DMS53 treated with DMSO at 0.1 percent for 48 hours (cell line): ENCODE data around the gene ELK3.
"Not testable (repeated sequence)": the region's sequence is repeated elsewhere in the genome, so short reads cannot be mapped to it uniquely, and the experiment has no call there.

Source experiments
- DNase-seq: peaks from one replicate; lab custom pipeline; 2025; ENCODE audit not compliant: unreplicated experiment; lab: John Stamatoyannopoulos, UW

Gene ELK3

DNA sequence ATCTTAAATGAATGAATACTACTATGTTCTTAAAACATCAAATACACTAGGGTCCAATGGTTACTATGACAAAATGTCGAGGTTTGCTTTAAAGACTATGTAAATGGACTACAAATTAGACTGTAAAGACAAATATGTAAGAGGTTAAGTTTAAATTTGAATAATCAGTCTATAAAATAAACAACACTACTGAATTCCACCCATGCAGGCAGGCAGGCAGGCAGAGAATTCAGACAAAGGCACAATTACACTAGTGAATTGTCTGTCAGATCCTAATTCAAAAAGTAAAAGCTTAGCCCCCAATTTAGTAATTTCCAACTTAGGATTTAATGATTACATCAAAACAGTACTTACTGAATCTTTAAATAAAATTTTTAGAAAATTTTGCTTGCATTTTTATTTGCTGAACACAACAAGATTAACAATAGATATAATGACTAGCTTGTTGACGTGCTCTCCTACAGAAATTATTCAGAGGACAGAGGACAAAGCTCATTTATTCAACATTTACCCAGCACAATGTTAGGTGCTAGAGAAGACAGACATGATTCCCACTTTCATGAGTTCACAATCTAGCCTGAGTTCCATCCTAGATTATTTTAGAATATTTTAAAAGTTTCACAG is 108.6 kb downstream of the ELK3 start:
- DNase-seq, result no peak

- no peak for DNase-seq
Observed at GRCh38 chr12:96303653-96304052, 109.5 kb downstream of the ELK3 start.

DNA sequence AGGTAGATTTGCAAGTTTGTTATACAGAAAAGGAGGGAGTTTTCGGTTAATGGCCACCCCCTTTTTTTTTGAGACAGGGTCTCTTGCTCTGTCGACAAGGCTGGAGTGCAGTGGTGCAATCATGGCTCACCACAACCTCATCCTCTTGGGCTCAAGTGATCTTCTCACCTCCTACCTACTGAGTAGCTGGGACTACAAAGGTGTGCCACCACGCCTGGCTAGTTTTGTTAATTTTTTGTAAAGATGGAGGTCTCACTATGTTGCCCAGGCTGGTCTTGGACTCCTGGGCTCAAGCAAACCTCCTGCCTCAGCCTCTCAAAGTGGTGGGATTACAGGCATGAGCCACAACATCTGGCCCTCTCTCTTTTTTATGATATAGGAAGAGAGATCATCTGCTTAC is 111.5 kb downstream of the ELK3 start:
- no peak for DNase-seq

- no peak for DNase-seq
Observed at GRCh38 chr12:96308881-96309280, 114.7 kb downstream of the ELK3 start.

DNA sequence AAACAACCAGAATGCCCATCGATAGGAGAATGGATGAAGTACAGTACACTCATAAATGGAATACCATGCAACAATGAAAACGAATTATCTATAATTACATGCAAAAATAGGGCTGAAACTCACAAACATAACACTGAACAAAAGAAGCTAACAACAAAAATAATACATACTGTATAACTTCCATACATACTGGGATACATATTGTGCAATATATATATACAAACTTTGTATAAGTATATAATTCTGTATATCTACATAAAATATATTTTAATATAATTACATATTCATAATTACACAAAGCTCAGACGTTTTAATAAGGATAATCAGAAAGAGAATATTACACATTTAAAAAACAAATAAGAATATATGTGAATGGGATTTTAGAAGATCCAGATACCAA is 115.9 kb downstream of the ELK3 start:
- DNase-seq, result no peak

DNA sequence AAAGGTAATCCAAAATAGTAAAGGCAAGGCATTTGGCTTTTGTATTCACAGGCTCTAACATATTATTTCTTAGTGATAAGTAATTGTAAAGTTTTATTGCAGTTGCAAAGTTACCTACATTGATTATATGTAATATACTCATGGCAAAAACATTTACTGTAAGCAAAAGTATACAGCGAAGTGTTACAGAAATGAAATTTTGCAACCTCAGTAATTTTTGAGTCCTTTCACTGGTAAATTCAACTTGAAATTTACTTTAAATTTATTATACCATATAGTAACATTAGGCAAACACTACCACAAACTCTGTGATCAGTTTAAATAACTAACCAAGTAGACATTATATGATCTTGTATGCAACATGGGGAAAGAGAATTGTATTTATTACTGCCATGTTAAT is 117.0 kb downstream of the ELK3 start:
- DNase-seq, result no peak

DNA sequence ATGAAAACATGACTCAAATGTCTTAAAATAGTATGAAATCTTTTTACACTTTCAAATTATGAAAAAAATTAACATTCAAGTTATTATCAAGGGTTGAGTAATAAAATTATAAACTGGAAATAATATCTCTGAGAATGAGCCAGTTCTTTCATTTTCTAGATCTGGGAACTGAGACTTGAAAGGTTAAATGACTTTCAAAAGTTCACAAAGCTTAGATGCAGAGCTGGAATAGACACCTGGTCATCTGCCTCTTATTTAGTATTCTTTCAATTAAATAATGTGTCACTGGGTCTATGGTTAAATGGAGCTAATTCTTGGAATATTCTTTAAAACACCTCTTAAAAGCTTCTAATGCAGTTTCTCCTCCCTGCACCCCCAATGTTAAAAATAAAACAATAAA is 119.4 kb downstream of the ELK3 start:
- no peak for DNase-seq

- DNase-seq, result no peak
Observed at GRCh38 chr12:96314723-96315122, 120.5 kb downstream of the ELK3 start.

DNA sequence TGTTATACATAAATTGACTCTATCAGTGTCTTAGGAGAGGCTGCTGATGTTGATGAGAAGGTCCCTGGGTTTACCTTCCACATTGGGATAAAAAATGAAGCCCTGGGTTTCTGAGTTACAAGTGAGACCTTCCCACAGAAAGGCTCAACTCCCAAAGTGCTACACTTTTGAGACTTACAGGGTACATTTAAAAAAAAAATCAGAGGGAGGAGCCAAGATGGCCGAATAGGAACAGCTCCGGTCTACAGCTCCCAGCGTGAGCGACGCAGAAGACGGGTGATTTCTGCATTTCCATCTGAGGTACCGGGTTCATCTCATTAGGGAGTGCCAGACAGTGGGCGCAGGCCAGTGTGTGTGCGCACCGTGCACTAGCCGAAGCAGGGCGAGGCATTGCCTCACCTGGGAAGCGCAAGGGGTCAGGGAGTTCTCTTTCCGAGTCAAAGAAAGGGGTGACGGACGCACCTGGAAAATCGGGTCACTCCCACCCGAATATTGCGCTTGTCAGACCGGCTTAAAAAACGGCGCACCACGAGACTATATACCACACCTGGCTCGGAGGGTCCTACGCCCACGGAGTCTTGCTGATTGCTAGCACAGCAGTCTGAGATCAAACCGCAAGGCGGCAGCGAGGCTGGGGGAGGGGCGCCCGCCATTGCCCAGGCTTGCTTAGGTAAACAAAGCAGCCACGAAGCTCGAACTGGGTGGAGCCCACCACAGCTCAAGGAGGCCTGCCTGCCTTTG is 121.7 kb downstream of the ELK3 start:
- peak; percentile 24 for DNase-seq

DNA sequence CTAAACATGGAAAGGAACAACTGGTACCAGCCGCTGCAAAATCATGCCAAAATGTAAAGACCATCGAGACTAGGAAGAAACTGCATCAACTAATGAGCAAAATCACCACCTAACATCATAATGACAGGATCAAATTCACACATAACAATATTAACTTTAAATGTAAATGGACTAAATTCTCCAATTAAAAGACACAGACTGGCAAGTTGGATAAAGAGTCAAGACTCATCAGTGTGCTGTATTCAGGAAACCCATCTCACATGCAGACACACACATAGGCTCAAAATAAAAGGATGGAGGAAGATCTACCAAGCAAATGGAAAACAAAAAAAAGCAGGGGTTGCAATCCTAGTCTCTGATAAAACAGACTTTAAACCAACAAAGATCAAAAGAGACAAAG is 123.6 kb downstream of the ELK3 start:
- DNase-seq, result not testable (repeated sequence)
